Measurements from ENCODE around the gene FBXO28.

DNA sequence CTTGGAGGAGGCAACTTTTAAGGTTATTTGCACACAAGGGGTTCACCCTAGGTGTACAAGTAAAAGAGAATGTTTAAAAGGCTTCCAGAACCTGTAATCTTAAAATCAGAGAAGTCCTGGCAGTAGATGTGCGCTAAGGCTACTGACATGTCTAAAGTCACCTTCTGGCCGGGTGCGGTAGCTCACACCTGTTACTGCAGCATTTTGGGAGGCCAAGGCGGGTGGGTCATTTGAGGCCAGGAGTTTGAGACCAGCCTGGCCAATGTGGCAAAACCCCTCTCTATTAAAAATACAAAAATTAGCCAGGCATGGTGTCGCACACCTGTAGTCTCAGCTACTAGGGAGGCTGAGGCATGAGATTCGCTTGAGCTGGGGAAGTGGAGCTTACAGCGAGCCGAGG, 48.9 kb downstream of the FBXO28 start:
- TF ChIP-seq, protein P1, sequence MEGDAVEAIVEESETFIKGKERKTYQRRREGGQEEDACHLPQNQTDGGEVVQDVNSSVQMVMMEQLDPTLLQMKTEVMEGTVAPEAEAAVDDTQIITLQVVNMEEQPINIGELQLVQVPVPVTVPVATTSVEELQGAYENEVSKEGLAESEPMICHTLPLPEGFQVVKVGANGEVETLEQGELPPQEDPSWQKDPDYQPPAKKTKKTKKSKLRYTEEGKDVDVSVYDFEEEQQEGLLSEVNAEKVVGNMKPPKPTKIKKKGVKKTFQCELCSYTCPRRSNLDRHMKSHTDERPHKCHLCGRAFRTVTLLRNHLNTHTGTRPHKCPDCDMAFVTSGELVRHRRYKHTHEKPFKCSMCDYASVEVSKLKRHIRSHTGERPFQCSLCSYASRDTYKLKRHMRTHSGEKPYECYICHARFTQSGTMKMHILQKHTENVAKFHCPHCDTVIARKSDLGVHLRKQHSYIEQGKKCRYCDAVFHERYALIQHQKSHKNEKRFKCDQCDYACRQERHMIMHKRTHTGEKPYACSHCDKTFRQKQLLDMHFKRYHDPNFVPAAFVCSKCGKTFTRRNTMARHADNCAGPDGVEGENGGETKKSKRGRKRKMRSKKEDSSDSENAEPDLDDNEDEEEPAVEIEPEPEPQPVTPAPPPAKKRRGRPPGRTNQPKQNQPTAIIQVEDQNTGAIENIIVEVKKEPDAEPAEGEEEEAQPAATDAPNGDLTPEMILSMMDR (IDR thresholded peaks at IDR 0.05): no peak
- TF ChIP-seq POLR2A (IDR thresholded peaks at IDR 0.05): no peak

Data from heart left ventricle (tissue), 13 donors.